K562 treated with DMSO at 1 percent for 24 hours (cell line): ENCODE results near the gene KCNE1. TPM values are rescaled to one million over a fixed set of nuclear protein-coding genes. Genes with fewer than 3 reads are reported as not detected.

Source experiments
- total RNA-seq: library from RNA; unstranded; fragments of 300-600 nt; gene quantifications from 2 replicates; pipeline ENCODE4 v1.2.3, GENCODE V29; 2022; ENCODE audit warnings: low read depth; ENCODE audit not compliant: insufficient read depth

Gene KCNE1
- total RNA-seq: not detected in 2 replicates

DNA sequence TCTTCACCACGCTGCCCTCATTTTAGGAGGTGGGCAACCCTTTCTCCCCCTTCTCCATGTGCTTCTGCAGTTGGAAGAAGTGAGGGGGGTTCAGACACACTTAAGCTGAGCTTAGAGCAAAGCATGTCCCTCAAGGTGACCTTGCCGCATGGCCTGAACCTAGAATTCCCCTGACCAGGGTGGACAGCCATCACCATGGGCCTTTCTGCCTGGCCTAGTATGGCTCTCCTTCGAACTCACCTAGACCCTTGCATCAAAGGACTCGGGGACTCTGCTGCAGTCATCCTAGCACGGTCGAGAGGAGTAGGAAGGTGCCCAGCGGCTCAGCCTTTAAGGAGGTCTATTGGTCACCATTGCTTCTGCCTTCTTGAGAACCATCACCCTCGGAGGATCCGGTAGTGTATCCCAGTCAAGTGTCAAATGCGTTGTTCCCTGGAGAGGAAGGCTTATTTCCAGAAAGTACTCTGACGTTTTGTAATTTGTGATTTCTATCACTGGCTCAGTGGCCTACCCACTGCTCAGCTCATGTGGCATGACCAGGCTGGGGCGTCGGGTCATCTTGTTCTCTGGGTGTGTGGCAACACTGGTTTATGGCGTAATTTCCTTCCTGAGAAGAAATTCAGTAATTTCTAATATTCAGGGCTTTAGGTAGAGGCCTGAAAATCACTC is at the start of gene KCNE1:
Gene KCNE1, minus strand, starts transcription at position 424 of the 669 bp plus-strand sequence. CDS start 62,576 bp downstream, outside the sequence.

DNA sequence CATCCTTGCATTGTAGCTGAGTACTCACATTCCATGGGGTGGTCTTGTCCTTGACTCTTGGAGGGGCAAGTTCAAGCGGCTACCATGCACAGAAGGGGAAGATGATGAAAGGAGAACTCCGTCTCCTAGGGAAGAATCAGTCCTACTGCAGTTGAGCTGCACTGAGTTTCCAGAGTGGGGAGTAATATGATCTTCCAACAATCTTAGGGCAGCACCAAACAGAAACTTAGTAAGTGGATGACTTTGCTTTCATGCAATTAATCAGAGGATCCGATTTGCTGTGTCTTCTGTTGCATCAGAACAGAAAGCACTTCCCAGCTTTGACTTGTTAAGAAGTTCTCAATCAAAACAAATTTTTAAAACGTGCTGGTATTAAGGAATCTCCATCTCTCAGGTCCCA is 88.2 kb downstream of the KCNE1 start, which contains the start of gene SMIM34:
Gene SMIM34, minus strand, starts transcription at position 147 of the 400 bp plus-strand sequence. Its CDS starts 112 bp downstream, at position 35.

Other genes with a start within 250 kb of the KCNE1 start
- gene KCNE2, start 148.2 kb downstream of the KCNE1 start, total RNA-seq: not detected in 2 replicates
- gene SMIM11, start 136.7 kb downstream of the KCNE1 start, total RNA-seq: 1.1 and 13.9 TPM in 2 replicates
- gene SMIM34, start 88.3 kb downstream of the KCNE1 start, total RNA-seq: not detected in 2 replicates
- gene RCAN1, start 102.9 kb upstream of the KCNE1 start, total RNA-seq: 15.3 and 16.7 TPM in 2 replicates
- not detected in 2 replicates for gene CLIC6, start 156.8 kb upstream of the KCNE1 start, total RNA-seq